Umbilical cord (tissue), 2 donors: Measurements from ENCODE around the gene GLO1. TPM values are rescaled to one million over a fixed set of nuclear protein-coding genes. Genes with fewer than 3 reads are reported as not detected.

Source experiments
- DNase-seq: peaks from one replicate; pipeline ENCODE4 v3.0.0-alpha.2; 2015; ENCODE audit warnings: low spot score
- total RNA-seq: library from RNA; depleted of rRNA; stranded (reverse); fragments of >200 nt; gene quantifications from one replicate; pipeline ENCODE4 v1.2.3, GENCODE V29; 2014; ENCODE audit warnings: low replicate concordance; ENCODE audit not compliant: insufficient read depth

The GLO1 gene
- 84.7 TPM for total RNA-seq

GRCh38 chr6:38702558-38703397 lies at the start of gene GLO1:
TSS of gene GLO1 (minus strand) at chr6:38703145. CDS start at chr6:38703054, 91 bp downstream.
- peak; percentile 100 for DNase-seq

GRCh38 chr6:38750968-38751615 lies 48.1 kb upstream of the GLO1 start:
- no peak for DNase-seq

- no peak for DNase-seq
Observed at GRCh38 chr6:38749473-38749872, 46.5 kb upstream of the GLO1 start.

- DNase-seq = no peak
Observed at GRCh38 chr6:38739532-38739931, 36.6 kb upstream of the GLO1 start.

- peak; percentile 9 for DNase-seq
Observed at GRCh38 chr6:38738261-38738660, 35.3 kb upstream of the GLO1 start.

- DNase-seq = no peak
Observed at GRCh38 chr6:38736951-38737350, 34.0 kb upstream of the GLO1 start.

- DNase-seq = no peak
Observed at GRCh38 chr6:38730140-38730862, 27.4 kb upstream of the GLO1 start.

- DNase-seq = no peak
Observed at GRCh38 chr6:38728203-38728602, 25.3 kb upstream of the GLO1 start.

- no peak for DNase-seq
Observed at GRCh38 chr6:38725414-38726183, 22.7 kb upstream of the GLO1 start.

- DNase-seq = no peak
Observed at GRCh38 chr6:38724343-38724742, 21.4 kb upstream of the GLO1 start.

GRCh38 chr6:38723783-38724182 lies 20.8 kb upstream of the GLO1 start:
- DNase-seq = no peak

GRCh38 chr6:38722727-38723334 lies 19.9 kb upstream of the GLO1 start:
- no peak for DNase-seq

GRCh38 chr6:38722038-38722437 lies 19.1 kb upstream of the GLO1 start:
- DNase-seq = no peak

GRCh38 chr6:38720295-38720694 lies 17.4 kb upstream of the GLO1 start:
- no peak for DNase-seq

- no peak for DNase-seq
Observed at GRCh38 chr6:38719358-38719757, 16.4 kb upstream of the GLO1 start.

GRCh38 chr6:38716825-38717224 lies 13.9 kb upstream of the GLO1 start:
- no peak for DNase-seq

GRCh38 chr6:38715016-38715689 lies 12.2 kb upstream of the GLO1 start, which contains the start of gene DNAH8:
TSS of gene DNAH8 (plus strand) at chr6:38715311. CDS start at chr6:38722810, 7,499 bp downstream.
- peak; percentile 16 for DNase-seq

GRCh38 chr6:38714239-38715015 lies 11.5 kb upstream of the GLO1 start:
- peak; percentile 45 for DNase-seq

GRCh38 chr6:38713812-38714211 lies 10.9 kb upstream of the GLO1 start:
- no peak for DNase-seq

- peak; percentile 53 for DNase-seq
Observed at GRCh38 chr6:38708496-38708895, 5.6 kb upstream of the GLO1 start.
